Endothelial cell of umbilical vein (primary cell): ENCODE measurements around the gene PSAP.

Source experiments
- EZH2 ChIP-seq: IDR thresholded peaks from 2 replicates; pipeline ENCODE4 v1.6.1; 2012; ENCODE audit warnings: borderline replicate concordance, low read depth, mild to moderate bottlenecking, moderate library complexity, low read length, inconsistent platforms; ENCODE audit not compliant: severe bottlenecking
- POLR2A ChIP-seq: IDR thresholded peaks from 2 replicates; pipeline ENCODE4 v1.6.1; 2012; ENCODE audit warnings: low read depth, mild to moderate bottlenecking, control low read depth, low read length
- TF ChIP-seq, protein P1 (sequence below), 2 donors: IDR thresholded peaks; 1 replicate in 1 of 2; 2 replicates in 1 of 2; pipeline ENCODE4 v1.5.1; 2011; ENCODE audit warnings: low read length in 2 of 2, mild to moderate bottlenecking in 2 of 2, moderate library complexity in 2 of 2, control low read depth in 1 of 2, inconsistent platforms in 1 of 2, low read depth in 1 of 2; ENCODE audit not compliant: insufficient read depth in 1 of 2; ENCODE audit errors: extremely low read depth in 1 of 2

GRCh38 chr10:71824333-71824732 is 26.7 kb downstream of the PSAP start:
- TF ChIP-seq, protein P1, sequence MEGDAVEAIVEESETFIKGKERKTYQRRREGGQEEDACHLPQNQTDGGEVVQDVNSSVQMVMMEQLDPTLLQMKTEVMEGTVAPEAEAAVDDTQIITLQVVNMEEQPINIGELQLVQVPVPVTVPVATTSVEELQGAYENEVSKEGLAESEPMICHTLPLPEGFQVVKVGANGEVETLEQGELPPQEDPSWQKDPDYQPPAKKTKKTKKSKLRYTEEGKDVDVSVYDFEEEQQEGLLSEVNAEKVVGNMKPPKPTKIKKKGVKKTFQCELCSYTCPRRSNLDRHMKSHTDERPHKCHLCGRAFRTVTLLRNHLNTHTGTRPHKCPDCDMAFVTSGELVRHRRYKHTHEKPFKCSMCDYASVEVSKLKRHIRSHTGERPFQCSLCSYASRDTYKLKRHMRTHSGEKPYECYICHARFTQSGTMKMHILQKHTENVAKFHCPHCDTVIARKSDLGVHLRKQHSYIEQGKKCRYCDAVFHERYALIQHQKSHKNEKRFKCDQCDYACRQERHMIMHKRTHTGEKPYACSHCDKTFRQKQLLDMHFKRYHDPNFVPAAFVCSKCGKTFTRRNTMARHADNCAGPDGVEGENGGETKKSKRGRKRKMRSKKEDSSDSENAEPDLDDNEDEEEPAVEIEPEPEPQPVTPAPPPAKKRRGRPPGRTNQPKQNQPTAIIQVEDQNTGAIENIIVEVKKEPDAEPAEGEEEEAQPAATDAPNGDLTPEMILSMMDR (IDR thresholded peaks at IDR 0.05; ENCODE audit: extremely low read depth in 1 of 2, insufficient read depth in 1 of 2, low read depth in 1 of 2, low read length in 2 of 2): no peak
- no peak for TF ChIP-seq POLR2A
- TF ChIP-seq EZH2: no peak
